Stomach (tissue), 4 donors: Measurements from ENCODE around the gene UBE2O.

Source experiments
- EP300 ChIP-seq: sonication (generic); formaldehyde crosslinking; IDR thresholded peaks from one replicate; pipeline ENCODE4 v1.6.1; 2017; ENCODE audit warnings: antibody characterized with exemption
- POLR2A ChIP-seq, 4 donors: fragments of 450-650 bp; IDR thresholded peaks; one replicate each; pipeline ENCODE4 v1.6.1; 2016; ENCODE audit warnings: antibody characterized with exemption in 4 of 4, control low read depth in 2 of 4, mild to moderate bottlenecking in 1 of 4, moderate library complexity in 1 of 4
- TF ChIP-seq, protein P1 (sequence below), 7 experiments: fragments of 450-650 bp in 4 of 7; fragments of 200-600 bp in 3 of 7; sonication (generic) in 3 of 7; IDR thresholded peaks; one replicate each; pipeline ENCODE4 v1.5.1; 2016 to 2019; ENCODE audit warnings: antibody characterized with exemption in 7 of 7, control low read depth in 2 of 7, mild to moderate bottlenecking in 1 of 7

- TF ChIP-seq, protein P1, sequence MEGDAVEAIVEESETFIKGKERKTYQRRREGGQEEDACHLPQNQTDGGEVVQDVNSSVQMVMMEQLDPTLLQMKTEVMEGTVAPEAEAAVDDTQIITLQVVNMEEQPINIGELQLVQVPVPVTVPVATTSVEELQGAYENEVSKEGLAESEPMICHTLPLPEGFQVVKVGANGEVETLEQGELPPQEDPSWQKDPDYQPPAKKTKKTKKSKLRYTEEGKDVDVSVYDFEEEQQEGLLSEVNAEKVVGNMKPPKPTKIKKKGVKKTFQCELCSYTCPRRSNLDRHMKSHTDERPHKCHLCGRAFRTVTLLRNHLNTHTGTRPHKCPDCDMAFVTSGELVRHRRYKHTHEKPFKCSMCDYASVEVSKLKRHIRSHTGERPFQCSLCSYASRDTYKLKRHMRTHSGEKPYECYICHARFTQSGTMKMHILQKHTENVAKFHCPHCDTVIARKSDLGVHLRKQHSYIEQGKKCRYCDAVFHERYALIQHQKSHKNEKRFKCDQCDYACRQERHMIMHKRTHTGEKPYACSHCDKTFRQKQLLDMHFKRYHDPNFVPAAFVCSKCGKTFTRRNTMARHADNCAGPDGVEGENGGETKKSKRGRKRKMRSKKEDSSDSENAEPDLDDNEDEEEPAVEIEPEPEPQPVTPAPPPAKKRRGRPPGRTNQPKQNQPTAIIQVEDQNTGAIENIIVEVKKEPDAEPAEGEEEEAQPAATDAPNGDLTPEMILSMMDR (IDR thresholded peaks at IDR 0.05) = no peak
- TF ChIP-seq EP300 (no peak), POLR2A (IDR thresholded peaks at IDR 0.05) (no peak)
These were observed 24.6 kb upstream of the UBE2O start for GRCh38 chr17:76477576-76477975.
